GM21360 (cell line): ENCODE results near the gene ZNF224.
A peak's percentile ranks its signal among the peaks of the same experiment; 100 is the strongest.
"Not testable (repeated sequence)": the region's sequence is repeated elsewhere in the genome, so short reads cannot be mapped to it uniquely, and the experiment has no call there.

ENCODE experiments used
- ATAC-seq: cut with Tn5 transposase; IDR thresholded peaks from one replicate; pipeline ENCODE4 v1.9.1; 2021; ENCODE audit warnings: mild to moderate bottlenecking, moderate library complexity; ENCODE audit not compliant: unreplicated experiment

The ZNF224 gene

DNA sequence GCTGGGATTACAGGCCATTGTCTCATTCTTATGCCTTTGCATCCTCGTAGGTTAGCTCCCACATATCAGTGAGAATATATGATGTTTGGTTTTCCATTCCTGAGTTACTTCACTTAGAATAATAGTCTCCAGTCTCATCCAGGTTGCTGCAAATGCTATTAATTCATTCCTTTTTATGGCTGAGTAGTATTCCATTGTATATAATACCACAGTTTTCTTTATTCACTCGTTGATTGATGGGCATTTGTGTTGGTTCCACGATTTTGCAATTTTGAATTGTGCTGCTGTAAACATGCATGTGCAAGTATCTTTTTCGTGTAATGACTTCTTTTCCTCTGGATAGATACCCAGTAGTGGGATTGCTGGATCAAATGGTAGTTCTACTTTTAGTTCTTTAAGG, 27.0 kb downstream of the ZNF224 start:
- ATAC-seq = not testable (repeated sequence)

- no peak for ATAC-seq
Observed at GRCh38 chr19:44131955-44132354, 37.8 kb downstream of the ZNF224 start.

DNA sequence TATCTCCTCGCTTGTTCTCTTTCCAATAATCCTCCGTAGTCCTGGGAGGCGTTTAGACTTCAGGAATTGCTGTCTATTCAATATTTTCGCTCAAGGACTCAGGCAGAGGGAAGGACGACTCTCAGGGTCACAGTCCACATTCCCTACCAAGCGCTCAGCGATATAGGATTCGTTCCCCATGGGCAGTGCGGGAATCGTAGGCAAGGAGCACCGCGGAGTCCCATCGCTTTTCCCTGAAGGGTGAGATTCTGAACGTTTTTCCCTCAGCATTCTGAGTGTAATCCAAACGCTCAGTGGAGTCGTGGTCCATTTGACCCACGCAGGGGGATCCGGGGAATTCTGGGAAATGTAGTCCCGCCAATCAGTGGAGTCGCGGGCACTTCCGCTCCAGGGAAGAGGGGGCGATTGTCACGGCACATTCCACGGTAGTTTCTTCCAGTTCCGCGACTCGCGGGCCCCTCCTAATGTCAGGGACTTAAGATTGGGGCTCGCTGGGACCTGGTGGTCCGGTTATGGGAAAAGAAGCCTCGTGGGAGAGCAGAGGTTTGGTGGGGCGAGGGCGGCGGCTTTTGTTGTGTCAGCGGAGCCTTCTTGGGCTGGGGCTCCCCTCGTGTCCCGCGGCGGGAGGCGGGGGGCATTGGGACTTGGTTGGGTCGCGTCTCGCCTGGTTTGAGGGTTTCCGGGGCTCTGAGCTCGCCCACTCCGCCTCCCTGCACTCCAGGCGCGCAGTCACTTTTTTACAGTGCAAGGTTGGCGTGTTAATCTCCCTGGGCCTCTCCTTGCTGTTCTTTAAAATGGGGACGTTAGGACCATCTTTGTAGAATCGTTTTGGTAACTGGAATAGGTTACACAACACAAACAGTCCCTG, 47.3 kb downstream of the ZNF224 start, which contains the start of gene ZNF234:
Gene ZNF234 (plus strand): TSS at position 364 of the 868 bp plus-strand sequence. CDS start 3,079 bp downstream, outside the sequence.
- ATAC-seq = peak; percentile 83

DNA sequence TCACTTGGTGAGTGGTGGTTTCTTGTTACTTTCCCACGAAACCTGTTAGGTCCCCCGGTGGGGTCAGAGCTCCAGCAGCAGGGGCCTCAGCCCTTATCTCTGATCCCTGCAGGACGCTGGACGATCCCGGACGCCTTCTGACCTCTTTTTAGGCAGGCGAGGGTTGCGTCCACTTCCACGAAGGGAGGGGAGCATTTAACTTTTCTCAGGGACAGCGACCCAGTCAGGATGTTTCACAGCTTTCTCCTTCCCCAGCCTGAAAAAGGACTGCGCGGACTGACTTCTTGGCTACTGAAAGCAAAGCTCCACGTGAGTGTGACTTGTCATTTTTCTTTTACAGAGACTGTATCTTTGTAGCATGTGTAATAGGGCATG, 47.9 kb downstream of the ZNF224 start:
- no peak for ATAC-seq

GRCh38 chr19:44149776-44150175, 55.6 kb downstream of the ZNF224 start:
- no peak for ATAC-seq

DNA sequence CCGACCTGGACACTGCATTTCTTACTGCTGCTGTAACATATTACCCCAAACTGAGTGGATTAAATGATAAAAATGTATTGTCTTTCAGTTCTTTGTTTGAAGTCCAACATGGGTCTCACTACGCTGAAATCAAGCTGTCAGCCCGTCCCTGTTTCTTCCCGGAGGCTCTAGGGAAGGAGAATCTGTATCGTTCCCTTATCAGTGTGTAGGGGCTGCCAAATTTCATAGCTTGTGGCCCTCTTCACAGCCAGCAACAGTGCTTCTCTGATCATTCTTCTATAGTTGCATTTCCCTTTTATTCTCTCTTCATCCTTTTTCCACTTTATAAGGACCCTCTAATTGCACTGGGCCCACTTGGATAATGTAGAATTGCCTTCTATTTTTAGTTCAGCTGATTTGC, 57.3 kb downstream of the ZNF224 start:
- no peak for ATAC-seq

- no peak for ATAC-seq
Observed at GRCh38 chr19:44156475-44156874, 62.3 kb downstream of the ZNF224 start.
